GM21423 (cell line): ENCODE results near the gene ST7.

ENCODE experiments used
- ATAC-seq: cut with Tn5 transposase; IDR thresholded peaks from one replicate; pipeline ENCODE4 v1.9.1; 2021; ENCODE audit warnings: mild to moderate bottlenecking, moderate library complexity; ENCODE audit not compliant: unreplicated experiment

ST7 gene

DNA sequence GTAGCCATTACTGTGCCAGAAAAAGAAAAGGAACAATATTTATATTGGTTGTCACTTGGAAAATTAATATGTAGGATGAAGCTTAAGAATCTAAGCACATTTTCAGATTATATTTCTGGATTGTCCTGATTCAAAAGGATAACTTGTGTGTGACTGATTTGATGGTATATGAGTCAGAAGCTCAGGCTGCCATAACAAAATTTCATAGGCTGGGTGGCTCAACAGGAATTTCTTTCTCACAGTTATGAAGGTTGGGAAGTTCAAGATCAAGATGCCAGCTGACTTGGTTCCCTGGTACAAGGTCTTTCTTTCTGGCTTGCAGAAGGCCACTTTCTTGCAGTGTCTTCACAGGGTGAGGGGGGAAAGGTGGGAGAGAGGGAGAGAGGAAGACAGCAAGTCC is 108.5 kb downstream of the ST7 start:
- no peak for ATAC-seq

DNA sequence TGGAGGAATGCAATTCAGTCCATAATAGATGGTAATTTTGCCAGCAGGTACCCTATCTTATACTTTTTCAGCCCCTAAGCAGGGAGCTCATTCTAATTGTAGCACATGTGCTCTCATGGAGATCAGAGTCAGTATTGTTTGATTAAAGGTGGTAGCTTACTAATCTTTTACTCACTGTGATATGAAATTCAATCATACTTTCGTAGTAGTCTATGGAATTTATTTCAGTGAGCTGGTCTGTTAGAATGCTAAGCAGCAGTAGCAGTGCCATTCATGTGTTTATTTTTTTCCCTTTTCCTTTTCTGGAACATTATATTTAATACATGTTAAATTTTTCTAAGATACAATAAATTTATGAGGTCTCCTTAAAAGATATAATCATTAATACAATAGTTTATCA is 109.0 kb downstream of the ST7 start:
- no peak for ATAC-seq

DNA sequence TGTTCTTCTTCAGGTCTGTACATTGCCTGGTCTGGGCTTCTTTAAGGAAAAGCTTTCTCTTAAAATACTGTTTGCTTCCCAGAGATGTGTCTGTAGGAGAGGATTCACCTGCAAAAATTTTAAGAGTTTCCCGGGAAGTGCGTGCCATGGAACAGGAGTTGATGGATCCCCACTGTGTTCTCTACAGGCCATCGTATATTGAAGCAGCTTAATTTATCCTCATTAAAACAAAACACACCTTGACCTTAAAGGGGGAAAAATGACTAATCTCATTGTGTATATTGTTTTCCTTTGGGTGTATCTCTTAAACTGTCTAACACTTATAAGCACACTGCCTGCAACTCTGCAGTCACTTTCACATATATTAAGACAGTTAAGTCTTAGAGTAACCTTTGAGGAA is 111.4 kb downstream of the ST7 start:
- ATAC-seq = no peak

DNA sequence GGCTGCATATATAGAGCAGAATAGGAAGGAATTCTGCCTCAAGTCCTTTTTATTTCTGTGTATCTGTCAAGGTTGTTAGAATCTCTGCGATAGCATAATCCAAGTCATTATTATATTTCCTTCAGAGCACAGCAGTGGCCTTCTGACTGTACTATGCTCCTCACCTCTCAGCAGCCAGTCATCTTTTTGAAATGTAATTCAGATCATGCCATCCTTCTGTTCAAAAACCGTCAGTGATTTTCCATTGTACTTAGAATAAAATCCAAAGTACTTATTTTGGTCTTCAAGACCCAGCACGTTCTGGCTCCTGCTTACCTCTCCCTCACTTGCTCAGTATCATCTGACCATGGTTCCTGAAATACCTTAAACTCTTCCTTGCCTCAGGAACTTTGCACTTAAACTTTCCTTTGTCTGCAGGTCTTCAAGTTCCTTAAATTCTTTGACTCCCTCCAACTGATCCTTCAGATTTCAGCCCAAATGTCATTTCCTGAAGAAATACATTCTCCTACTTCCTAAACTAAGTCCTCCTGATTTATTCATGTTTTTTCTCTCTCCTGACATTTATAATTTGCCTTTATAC is 112.4 kb downstream of the ST7 start:
- ATAC-seq = no peak

DNA sequence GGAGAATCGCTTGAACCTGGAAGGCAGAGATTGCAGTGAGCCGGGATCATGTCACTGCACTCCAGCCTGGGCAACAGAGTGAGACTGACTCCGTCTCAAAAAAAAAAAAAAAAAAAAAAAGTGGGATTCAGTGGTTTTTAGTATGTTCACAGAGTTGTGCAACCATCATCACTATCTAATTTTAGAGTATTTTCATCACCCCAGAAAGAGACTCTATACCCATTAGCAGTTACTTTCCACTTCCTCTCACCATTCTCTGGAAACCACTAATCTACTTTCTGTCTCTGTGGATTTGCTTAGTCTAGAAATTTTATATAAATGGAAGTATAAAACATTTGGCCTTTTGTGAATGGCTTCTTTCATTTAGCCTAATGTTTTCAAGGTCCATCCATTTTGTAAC is 113.4 kb downstream of the ST7 start:
- no peak for ATAC-seq

DNA sequence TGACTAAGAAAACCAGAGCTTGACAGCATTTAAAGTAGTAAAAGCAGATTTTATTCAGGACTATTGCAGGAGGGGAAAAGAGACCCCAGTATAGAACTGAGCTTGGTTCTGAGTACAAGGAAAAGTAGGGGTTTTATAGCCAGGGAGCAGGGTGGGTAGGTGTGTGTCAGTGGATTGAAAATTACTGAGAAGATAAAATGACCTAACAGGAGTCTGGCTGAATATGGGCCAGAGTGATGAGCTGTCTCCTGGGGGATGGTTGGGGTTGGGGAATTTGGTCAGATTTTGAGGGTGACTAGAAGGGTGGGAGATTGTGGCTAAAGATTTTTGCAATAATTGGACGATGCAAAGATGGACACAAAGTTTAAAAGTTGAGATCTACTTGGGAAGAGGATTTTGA is 114.0 kb downstream of the ST7 start:
- no peak for ATAC-seq

DNA sequence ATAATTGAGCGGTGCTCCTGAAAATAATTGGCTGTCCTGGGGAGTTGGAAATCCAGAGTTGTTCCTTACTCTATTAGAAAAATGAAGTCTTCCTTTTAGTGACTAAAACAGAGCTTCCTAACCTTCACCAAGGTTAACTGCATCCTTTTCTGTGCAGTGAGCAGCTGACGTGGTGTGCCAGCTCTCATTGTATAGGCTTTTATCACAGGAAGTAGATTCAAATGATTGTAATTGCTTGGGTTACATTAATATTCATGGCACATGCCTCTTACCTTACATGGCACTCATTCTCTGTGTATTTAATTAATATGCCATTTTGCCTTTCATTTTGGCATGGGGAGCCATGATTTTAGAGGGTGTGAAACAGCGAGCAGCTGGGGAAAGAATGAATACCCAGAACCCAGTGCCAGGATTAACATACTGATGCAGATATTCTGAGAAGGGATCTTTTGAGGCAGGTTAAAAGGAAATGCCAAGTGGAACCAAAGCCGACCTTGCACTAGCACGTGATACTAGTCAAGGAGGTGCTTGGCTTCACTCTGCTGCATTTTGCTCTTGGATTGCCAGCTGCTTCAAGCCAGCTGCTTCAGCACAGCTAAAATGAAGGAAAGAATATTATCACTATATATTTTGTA is 115.3 kb downstream of the ST7 start:
- ATAC-seq = no peak

DNA sequence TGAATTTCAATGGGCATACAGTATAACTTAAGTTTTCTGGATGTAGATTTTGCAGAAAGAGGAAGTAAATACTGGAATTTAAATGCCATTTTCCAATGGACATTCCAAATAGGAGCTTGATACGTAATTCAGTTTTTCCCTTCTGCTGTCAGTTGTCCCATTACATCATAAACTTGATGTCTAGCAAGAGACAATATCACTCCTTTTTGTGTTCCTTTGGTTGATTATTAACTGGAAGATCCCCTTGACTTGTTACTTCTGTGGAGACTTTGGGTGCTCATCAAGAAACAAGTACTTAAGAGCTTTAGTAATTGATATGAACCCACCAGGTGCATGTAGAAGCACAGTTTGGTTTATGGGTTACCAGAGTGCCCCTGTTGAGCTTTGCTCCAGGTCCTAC is 116.1 kb downstream of the ST7 start:
- ATAC-seq = no peak

DNA sequence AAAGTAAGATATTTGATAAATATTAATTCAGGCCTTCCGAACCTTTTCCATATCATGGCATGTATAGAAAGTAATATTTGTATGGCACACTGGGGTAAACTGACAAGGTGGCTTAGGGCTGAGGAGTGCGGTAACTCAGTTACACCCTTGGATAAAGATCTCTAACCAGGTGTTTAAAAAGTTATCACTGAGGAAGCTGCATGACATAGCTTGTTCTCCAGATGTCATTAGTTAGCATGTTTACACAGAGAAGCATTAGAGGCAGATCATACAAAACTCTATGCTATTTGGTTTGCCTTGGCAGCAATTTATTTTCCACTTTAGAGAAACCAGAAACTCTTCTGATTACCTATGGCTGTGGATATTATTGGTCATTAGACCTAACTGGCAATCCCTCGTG is 118.2 kb downstream of the ST7 start:
- ATAC-seq = no peak

DNA sequence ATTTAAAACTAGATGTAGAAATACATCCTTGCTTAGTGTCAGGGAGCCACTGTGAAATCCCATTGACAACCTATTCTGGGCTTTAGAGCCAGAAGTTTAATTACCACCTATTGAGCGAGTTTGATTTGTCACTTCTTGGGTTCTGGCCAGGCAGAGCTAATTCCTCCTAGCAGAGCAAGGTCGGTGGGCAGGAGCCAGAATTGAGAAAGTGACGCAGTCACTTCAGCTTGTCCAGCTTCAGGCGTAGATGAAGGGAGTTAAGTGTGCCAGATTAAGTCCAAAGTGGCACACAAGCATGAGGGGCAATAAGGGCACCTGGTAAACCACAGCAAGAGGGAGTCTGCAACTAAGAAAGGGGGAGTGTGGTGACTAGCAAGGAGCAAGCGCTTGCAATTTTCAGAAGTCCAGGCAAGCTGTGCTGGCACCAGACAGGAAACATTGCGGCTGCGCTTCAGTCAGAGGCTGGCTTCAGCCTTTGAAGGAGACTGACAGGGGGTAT is 119.4 kb downstream of the ST7 start:
- no peak for ATAC-seq

DNA sequence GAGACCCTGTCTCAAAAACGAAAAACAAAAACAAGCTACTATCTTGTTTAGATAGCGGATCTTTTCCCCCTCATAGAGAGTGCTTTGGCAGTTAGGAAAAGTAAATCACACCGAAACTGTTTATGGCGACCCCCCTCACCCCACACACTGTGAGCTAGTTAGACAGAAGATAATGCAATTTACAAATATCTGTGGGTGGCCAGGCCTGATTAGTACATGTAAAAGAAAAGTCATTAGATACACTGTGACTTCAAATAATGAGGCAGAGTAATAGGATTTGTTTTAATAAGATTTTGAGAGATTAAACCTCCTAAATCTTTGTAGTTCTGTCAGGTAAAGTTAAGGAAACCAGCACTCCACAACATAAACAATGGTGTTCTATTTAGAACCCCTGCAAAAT is 121.1 kb downstream of the ST7 start:
- no peak for ATAC-seq

DNA sequence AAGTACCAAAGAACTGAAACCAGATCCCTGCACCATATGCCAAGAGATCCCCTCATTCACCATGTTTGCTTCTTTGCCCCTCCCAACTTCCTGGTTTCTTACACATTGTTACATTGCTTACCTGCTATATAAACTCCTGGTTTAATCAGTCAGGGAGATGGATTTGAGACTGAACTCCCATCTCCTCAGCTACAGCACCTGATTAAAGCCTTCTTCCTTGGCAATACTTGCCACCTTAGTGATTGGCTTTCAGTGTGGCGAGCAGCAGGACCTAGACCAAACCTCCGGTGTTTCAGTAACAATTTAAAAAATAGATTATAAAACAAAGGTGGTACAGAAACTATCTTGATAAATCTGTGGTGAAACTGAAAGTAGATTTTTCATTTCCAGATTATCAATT is 122.6 kb downstream of the ST7 start:
- ATAC-seq = no peak

DNA sequence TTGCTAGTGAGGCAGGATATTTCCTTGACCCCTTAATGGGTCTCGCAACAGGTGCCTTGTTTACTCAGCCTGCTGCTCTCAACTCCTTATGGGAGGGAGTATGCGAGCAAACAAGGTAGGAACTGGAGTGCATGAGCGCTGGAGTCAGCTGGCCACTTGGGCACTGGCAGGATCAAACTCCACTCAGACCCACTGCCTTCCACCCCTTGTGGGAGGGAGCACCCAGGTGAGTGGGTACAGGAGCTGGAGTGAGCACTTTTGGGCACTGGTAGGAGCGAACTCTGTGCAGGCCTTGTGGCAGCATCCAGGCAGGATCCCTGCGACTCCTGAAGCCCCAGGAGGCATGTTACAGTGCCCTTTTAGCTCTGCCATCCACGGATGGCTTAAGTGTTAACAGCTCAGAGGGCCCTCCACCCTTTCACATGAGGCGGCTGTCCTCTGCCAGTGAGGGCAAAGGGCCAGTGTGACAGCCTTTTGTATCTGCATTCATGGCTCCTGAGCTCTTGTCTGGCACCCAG is 123.2 kb downstream of the ST7 start:
- no peak for ATAC-seq

DNA sequence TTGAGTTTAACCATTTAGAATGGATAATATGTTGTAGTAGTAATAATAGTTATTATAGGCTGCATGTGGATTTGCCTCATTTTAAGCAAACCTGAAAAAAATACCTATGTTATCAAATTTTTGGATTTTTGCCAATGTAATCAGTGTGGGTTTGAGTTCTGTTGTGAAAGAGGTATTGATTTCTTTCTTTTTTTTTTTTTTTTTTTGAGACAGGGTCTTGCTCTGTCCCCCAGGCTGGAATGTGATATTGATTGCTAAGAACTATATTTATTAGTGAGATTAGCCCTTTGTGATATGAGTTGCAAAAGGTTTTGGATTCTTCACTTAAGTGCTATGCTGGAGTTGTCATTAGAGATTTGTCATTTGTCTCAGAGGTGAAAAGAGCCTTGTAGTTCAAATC is 124.4 kb downstream of the ST7 start:
- ATAC-seq = no peak

DNA sequence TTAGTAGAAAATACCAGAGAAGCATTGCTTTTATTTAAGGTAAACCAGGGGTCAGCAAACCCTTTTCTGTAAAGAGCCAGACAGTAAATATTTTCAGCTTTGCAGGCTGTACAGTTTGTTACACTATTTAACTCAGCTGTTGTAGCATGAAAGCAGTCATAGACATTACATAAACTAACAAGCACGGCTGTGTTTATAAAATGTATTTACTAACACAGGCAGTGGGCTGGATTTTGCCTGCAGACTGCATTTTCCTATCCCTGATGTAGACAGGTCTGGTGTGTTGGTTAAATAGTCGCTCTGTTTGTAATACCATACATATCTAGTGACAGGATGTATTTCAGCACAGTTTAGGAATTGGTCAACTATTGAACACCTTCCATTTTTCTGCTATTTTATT is 129.3 kb downstream of the ST7 start:
- ATAC-seq = no peak

DNA sequence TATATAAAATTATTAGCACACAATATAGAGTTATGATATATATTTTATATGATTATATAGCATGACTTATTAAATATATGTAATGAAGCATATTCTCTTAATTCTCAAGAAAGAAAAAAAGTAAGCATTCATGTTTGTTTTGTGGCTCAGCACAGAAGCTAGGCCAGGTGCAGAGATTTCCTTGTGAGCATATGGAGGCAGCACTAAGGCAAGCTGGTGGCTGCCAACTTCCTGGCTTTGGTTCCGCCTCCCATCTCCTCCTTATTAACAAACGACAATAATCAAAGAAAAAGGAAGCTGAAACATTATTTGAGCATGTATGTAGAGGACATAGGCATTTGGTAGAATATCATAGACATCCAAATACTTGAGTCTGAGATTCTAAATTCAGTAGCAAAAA is 130.3 kb downstream of the ST7 start:
- ATAC-seq = no peak

DNA sequence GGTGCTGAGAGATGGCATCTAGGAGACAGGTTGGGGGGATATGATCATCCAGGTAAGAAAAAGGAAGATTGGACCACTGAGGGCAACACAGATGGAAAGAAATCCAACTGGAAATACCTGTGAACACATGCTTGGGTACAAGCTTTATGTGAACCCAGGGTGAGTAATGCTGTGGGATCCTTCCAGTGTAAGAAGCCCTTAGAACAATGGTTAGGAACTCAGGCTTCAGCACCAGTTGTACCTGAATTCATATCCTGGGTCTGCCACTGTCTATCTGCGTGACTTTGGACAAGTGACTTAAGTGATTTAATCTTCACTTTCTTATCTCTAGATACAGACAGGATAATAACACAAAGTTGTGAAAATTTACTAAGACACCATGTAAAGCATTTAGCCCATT is 131.0 kb downstream of the ST7 start:
- ATAC-seq = no peak

DNA sequence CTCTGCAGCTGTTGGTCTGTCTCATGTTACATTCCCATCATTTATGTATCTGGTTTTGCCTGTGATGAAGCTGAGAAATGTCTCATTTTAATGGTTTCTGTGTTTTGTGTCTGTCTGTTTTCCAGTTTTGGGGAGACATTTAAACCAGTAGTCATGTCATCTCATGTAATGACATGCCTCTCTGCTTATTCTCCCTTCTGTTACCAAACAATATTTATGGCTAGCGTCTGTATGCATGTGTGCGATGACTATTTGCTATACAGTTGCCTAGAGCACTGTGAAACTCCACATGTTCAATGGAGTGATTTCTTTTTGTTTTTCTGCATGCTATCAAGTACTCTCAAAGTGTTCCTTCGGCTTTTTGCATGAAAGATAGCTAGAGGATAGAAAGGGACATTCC is 132.0 kb downstream of the ST7 start:
- ATAC-seq = no peak

DNA sequence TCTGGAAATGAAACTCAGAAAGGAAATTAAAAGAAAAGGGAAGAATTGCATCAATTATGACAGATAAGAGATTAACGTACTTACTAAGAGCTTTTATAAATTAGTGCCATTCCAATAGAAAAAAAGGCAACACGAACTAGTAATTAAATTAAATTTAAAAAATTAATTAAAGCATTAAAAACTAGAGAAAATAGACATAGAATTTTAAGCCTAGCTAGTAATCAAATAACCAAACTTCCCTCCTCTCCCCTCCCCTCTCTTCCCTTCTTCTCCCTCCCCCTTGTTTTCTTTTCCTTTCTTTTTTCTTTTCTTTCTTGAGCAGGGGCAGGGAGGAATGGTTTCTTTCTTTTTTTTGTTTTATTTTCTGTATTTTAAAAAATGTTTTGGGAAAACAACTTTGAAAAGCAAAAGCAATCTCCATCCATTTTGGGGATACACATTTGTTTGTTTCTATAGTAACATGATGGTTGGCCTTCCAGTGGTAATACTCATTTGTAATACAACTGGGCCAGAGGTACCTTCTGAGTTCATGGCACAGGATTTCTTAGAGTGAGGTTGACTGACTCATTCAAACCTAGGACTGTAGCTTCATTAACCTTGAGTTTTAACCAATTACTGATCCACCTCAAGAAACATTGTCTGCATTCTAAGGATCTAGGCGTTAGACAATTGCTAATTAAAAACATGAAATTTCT is 132.6 kb downstream of the ST7 start:
- no peak for ATAC-seq

DNA sequence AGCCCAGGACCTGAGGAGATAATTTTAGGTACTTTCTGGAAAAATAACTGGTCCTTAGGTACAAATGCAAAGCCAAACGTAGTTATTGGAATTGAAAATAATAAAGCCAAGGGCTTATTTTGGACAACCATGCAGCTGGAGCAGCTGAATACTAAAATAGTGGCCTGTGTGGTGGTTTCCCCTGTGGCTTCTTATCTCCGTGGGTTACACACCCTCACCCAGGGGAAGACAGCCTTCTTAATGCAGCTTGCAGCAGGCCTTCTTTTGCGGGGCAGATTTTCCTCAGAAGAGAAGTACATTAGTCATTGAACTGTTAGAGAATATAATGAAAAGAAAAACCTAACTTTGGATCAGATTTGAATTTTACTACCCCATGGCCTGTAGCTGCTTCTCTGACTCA is 133.5 kb downstream of the ST7 start:
- ATAC-seq = peak; percentile 50

DNA sequence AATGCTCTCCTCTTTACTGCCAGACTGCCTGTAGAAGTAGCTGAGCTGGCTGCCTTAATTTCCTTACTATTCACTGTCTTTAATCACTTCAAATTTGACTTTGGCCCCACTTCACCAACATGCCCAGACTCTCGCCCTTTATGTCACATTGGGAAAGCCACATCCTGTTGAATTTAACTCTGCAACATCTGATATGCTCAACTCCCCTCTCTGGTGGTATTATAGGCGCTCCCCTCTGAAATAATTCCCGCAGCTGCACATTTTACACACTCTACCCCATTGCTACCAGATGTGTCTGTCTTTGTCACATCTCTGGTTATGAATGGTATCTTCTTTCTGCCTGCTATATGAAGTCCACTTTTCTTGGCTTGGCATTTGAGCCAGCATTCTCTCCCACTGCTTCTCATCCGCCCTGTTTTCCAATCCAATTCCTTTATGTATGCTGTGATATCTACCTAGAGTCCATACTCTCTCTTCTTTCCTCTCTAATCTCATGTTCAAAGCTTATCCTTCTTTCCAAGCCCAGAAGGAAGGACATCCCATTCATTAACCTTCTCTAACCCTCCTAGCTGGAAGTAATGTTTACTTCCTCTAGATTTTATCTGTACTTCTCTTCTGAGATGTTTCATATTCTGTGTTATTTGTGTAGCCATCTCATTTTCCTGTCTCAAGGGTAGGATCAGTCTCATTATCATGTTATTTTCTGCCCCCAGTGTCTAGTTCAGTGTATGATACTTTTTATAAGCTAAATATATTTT is 134.5 kb downstream of the ST7 start:
- ATAC-seq = no peak
